Testis (tissue), 2 donors: ENCODE measurements around the gene WRNIP1.

Source experiments
- POLR2A ChIP-seq: fragments of 450-650 bp; IDR thresholded peaks from one replicate; pipeline ENCODE4 v1.6.1; 2017; ENCODE audit warnings: antibody characterized with exemption, mild to moderate bottlenecking, moderate library complexity
- TF ChIP-seq, protein P1 (sequence below), 3 experiments: fragments of 450-650 bp in 2 of 3; fragments of 200-600 bp in 1 of 3; sonication (generic) in 1 of 3; IDR thresholded peaks; one replicate each; pipeline ENCODE4 v1.5.1; 2016 to 2019; ENCODE audit warnings: antibody characterized with exemption in 3 of 3, mild to moderate bottlenecking in 2 of 3, moderate library complexity in 1 of 3

DNA sequence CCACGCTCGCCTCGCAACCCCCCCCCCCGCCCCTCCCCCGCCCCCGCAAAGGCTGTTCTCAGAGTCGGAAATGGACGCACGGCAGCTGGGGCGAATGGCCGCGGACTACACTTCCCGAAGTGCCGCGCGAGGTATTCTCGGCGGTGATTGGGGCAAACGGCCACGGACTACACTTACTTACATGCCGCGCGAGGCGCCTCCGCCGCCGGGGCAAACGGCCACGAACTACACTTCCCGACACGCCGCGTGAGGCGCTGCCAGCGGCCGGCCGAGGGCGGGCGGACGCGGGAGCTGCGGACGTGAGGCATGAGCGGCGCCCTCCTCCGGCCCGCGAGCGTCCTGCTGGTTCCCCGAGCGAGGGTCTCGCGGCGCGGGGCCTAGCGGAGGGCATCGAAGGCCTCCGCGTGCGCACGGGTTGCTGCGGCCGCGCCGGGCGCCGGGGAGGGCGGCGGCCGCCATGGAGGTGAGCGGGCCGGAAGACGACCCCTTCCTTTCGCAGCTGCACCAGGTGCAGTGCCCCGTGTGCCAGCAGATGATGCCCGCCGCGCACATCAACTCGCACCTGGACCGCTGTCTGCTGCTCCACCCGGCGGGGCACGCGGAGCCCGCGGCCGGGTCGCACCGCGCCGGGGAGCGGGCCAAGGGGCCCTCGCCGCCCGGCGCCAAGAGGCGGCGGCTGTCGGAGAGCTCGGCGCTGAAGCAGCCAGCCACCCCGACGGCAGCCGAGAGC lies at the start of gene WRNIP1:
- peak; percentile 60 for TF ChIP-seq POLR2A
- TF ChIP-seq, protein P1, sequence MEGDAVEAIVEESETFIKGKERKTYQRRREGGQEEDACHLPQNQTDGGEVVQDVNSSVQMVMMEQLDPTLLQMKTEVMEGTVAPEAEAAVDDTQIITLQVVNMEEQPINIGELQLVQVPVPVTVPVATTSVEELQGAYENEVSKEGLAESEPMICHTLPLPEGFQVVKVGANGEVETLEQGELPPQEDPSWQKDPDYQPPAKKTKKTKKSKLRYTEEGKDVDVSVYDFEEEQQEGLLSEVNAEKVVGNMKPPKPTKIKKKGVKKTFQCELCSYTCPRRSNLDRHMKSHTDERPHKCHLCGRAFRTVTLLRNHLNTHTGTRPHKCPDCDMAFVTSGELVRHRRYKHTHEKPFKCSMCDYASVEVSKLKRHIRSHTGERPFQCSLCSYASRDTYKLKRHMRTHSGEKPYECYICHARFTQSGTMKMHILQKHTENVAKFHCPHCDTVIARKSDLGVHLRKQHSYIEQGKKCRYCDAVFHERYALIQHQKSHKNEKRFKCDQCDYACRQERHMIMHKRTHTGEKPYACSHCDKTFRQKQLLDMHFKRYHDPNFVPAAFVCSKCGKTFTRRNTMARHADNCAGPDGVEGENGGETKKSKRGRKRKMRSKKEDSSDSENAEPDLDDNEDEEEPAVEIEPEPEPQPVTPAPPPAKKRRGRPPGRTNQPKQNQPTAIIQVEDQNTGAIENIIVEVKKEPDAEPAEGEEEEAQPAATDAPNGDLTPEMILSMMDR (IDR thresholded peaks at IDR 0.05): peak; percentile 49 to 82 (median 75)
